RWPE1 (cell line): Measurements from ENCODE around the gene VLDLR.

ENCODE experiments used
- CTCF ChIA-PET: fragments of 350-600 bp; sonication (Branson Sonifier 250); formaldehyde crosslinking; extraction: SDS; loops from one replicate; lab custom pipeline; 2021; lab: Yijun Ruan, JAX
- POLR2A ChIA-PET: fragments of 400-600 bp; formaldehyde crosslinking; extraction: SDS; loops from one replicate; lab custom pipeline; 2020; ENCODE audit warnings: antibody characterized with exemption; ENCODE audit not compliant: low non-redundant PET; lab: Yijun Ruan, JAX
- DNase-seq: peaks from one replicate; pipeline ENCODE4 v3.0.0; 2012; ENCODE audit warnings: low spot score
- H3K27ac ChIP-seq: fragments of 450-650 bp; 2 replicates; pipeline ENCODE4 v1.5.1; 2017
- CTCF ChIP-seq: fragments of 450-650 bp; conservative IDR thresholded peaks from 2 replicates; pipeline ENCODE4 v1.5.1; 2017; ENCODE audit warnings: low read depth, mild to moderate bottlenecking

VLDLR gene

GRCh38 chr9:2663461-2664173 is 42.0 kb downstream of the VLDLR start:
- TF ChIP-seq CTCF: no peak
- POLR2A ChIA-PET: no interaction called here
- no peak for DNase-seq
- H3K27ac ChIP-seq: no peak overlapping the region
- CTCF ChIA-PET: interaction anchor here (0.7 kb wide), 1 partner anchor 1460 kb away, joined by 3 read pairs; no protein-coding TSS in a partner anchor

GRCh38 chr9:2664174-2665065 is 42.8 kb downstream of the VLDLR start:
- ChIA-PET CTCF (interaction anchor here (0.7 kb wide), 1 partner anchor 1461 kb away, joined by 3 read pairs; no protein-coding TSS in a partner anchor), POLR2A (no interaction called here)
- no peak for TF ChIP-seq CTCF
- no peak overlapping the region for H3K27ac ChIP-seq
- no peak for DNase-seq

- CTCF ChIA-PET: interaction anchor here (0.6 kb wide), 1 partner anchor 134 kb away, joined by 3 read pairs; no protein-coding TSS in a partner anchor
- no peak for TF ChIP-seq CTCF
- DNase-seq: no peak
- POLR2A ChIA-PET: no interaction called here
- H3K27ac ChIP-seq: no peak overlapping the region
Measured at GRCh38 chr9:2666569-2666968, 45.0 kb downstream of the VLDLR start.

DNA sequence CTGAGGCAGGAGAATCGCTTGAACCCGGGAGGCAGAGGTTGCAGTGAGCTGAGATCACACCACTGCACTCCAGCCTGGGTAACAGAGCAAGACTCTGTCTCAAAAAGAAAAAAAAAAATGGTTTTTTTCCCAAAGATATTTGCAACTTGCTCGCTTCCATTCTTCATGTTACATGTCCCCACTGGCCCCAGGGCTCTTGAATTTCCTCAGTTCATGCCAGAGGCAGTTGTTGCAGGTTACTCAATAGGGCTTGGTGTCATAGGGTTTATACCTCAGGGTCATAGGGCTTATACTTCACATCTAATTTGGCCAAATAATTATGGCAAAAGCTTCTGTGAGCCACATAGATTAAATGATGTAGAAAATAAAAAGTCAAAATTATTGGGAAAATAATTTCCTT is 51.6 kb downstream of the VLDLR start:
- no peak for TF ChIP-seq CTCF
- no peak overlapping the region for H3K27ac ChIP-seq
- ChIA-PET CTCF (no interaction called here), POLR2A (no interaction called here)
- no peak for DNase-seq

DNA sequence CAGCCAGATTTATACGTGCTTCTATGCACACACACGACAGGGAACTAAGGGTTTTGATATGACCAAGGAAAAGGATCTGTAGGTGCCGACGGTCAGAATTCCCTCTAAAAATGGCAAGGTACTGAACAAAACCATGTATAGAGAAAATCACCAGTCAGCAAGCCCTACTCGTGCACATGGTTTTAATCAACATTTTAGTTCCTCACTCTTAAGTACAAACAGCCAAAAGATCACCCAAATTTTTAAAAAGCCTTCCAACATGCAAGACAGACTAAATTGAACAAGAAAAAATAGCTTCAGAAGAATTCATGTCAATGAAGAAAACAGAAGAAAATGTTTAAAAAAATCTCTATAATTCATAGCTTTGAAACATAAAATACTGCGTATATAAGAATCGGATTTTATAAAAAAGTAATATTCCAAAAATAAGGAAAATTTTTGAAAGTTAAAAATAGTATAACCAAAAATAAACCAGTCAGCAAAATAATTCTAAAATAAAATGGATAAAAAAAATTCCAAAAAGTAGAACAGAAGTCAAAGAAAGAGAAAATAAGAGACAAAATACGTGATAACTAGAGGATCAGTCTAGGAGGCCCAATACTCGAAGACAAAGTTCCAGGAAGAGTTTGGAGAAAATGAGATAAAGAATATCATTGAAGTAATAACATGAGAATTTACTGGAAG is 52.7 kb downstream of the VLDLR start:
- no peak for TF ChIP-seq CTCF

DNA sequence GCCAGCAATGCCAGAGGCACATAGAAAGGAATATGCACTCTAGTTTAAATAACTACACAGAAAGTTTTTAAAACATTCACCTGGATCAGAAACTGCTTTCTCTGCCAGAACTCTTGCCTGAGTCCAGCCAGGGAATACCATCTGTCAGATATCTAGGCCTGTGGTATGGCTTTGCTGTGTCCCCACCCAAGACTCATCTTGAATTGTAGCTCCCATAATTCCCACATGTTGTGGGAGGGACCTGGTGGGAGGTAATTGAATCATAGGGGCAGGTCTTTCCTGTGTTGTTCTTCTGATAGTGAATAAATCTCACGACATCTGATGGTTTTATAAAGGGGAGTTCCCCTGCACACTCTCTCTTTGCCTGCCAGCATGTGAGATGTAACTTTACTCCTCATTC is 54.2 kb downstream of the VLDLR start:
- POLR2A ChIA-PET: no interaction called here

More for the DNA sequence above, 52.7 kb downstream of the VLDLR start:
- no peak overlapping the region for H3K27ac ChIP-seq
- POLR2A ChIA-PET: no interaction called here
- CTCF ChIA-PET: no interaction called here
- DNase-seq: no peak

More for the DNA sequence above, 54.2 kb downstream of the VLDLR start:
- no peak for DNase-seq
- no peak overlapping the region for H3K27ac ChIP-seq
- TF ChIP-seq CTCF: no peak
- CTCF ChIA-PET: no interaction called here
